K562 (cell line): ENCODE data around the gene AMFR. TPM values are rescaled to one million over a fixed set of nuclear protein-coding genes. Genes with fewer than 3 reads are reported as not detected.

Experiments used
- CHD2 ChIP-seq: IDR thresholded peaks from 2 replicates; pipeline ENCODE4 v1.6.1; 2011; ENCODE audit warnings: low read depth, low read length
- CREB1 ChIP-seq, 2 experiments: sonication (generic) in 1 of 2; formaldehyde crosslinking in 1 of 2; IDR thresholded peaks; 2 replicates each; pipeline versions ENCODE4 v1.6.1 to v1.8.0; 2012 to 2022; ENCODE audit warnings: inconsistent platforms in 1 of 2, mild to moderate bottlenecking in 1 of 2, missing genetic modification reagents in 1 of 2, moderate library complexity in 1 of 2
- KDM5B ChIP-seq: fragments of 200-600 bp; sonication (generic); IDR thresholded peaks from 2 replicates; pipeline ENCODE4 v1.6.1; 2012; ENCODE audit warnings: low read depth, mild to moderate bottlenecking, moderate library complexity, low read length, control low read depth, inconsistent platforms; ENCODE audit not compliant: insufficient replicate concordance
- NR0B1 ChIP-seq: fragments of 450-650 bp; IDR thresholded peaks from one replicate; pipeline ENCODE4 v1.6.1; 2018; ENCODE audit warnings: mild to moderate bottlenecking, moderate library complexity; ENCODE audit not compliant: partially characterized antibody
- PCBP2 ChIP-seq: fragments of 200-400 bp; formaldehyde crosslinking; IDR thresholded peaks from 2 replicates; pipeline ENCODE4 v1.6.1; 2018; ENCODE audit warnings: low read length, low read depth, mild to moderate bottlenecking, moderate library complexity; ENCODE audit not compliant: poor library complexity, severe bottlenecking
- ZNF224 ChIP-seq: sonication (generic); formaldehyde crosslinking; IDR thresholded peaks from 2 replicates; pipeline ENCODE4 v1.8.0; 2022; ENCODE audit warnings: mild to moderate bottlenecking, missing genetic modification reagents
- ZNF445 ChIP-seq: fragments of 250-450 bp; sonication (Bioruptor Pico); IDR thresholded peaks from 2 replicates; pipeline ENCODE4 v1.4.0; 2020; ENCODE audit warnings: low read depth, mild to moderate bottlenecking, moderate library complexity
- ZNF583 ChIP-seq: fragments of 250-450 bp; sonication (Bioruptor Pico); IDR thresholded peaks from 2 replicates; pipeline ENCODE4 v1.4.0; 2020
- polyA plus RNA-seq, 8 experiments: library from polyadenylated mRNA; depleted of rRNA in 4 of 8; stranded (reverse) in 5 of 8; unstranded in 3 of 8; fragments of >200 nt; fragmentation: Nextera tagmentation in 2 of 8; fragmentation: Illumina TruSeq in 1 of 8; extraction: Ambion mirVana in 2 of 8; extraction: Trizol in 1 of 8; gene quantifications; 2 replicates each; pipeline versions ENCODE4 v1.2.1 to v1.2.3, GENCODE V29; 2011 to 2014; ENCODE audit warnings: inconsistent platforms in 1 of 8, missing spikeins in 1 of 8
- total RNA-seq, 7 experiments: library from RNA; depleted of rRNA in 6 of 7; stranded (reverse); fragments of >200 nt in 6 of 7; fragmentation: Illumina TruSeq in 2 of 7; extraction: Trizol in 2 of 7; gene quantifications; 2 replicates each; pipeline versions ENCODE4 v1.2.1 to v1.2.3, GENCODE V29; 2011 to 2021; ENCODE audit warnings: low replicate concordance in 1 of 7
- TF ChIP-seq, protein P1 (sequence below): sonication (generic); formaldehyde crosslinking; IDR thresholded peaks from 2 replicates; pipeline ENCODE4 v1.8.0; 2023; ENCODE audit warnings: mild to moderate bottlenecking, missing genetic modification reagents

Gene AMFR
- total and polyA plus RNA-seq, 9 of the 15 experiments (the other 6 are each of a cell fraction or from before 2014, with no cell fraction given): 15.6 to 113 (median 58.4) TPM

DNA sequence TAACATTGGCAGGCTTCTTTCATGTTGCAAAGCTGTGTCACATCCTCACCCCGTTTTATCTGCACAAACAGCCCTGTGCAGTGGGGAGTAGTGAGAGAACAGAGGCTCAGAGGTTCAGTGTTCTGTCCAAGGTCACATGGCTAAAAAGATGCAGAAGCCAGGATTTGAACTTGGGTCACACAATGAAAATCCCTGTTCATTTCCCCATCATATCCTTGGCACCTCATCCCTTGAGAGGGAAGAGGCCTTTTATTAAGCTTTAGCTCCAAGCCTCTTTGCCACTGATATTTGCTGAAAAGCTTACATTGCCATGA, 106.6 kb downstream of the AMFR start (continued):
- TF ChIP-seq NR0B1: no peak
- TF ChIP-seq ZNF224 (CRISPR knock-in tag): no peak
- TF ChIP-seq CHD2: no peak
- TF ChIP-seq ZNF583 (CRISPR knock-in tag): no peak
- TF ChIP-seq, protein P1, sequence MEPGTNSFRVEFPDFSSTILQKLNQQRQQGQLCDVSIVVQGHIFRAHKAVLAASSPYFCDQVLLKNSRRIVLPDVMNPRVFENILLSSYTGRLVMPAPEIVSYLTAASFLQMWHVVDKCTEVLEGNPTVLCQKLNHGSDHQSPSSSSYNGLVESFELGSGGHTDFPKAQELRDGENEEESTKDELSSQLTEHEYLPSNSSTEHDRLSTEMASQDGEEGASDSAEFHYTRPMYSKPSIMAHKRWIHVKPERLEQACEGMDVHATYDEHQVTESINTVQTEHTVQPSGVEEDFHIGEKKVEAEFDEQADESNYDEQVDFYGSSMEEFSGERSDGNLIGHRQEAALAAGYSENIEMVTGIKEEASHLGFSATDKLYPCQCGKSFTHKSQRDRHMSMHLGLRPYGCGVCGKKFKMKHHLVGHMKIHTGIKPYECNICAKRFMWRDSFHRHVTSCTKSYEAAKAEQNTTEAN (CRISPR knock-in tag): no peak
- TF ChIP-seq CREB1 (IDR thresholded peaks at IDR 0.05): no peak
- no peak for TF ChIP-seq CREB1 (CRISPR knock-in tag; IDR thresholded peaks at IDR 0.05)
- TF ChIP-seq PCBP2: no peak
- no peak for TF ChIP-seq KDM5B
- no peak for TF ChIP-seq ZNF445
- TF ChIP-seq, all 486 proteins: peak for 0
